Stimulated activated CD4-positive, alpha-beta T cell treated with anti-CD3 and anti-CD28 coated beads, Interleukin-15, amount 100 ng/mL, for 24 hours (primary cell): ENCODE data around the gene SLC16A12.
"Not testable (repeated sequence)": the region's sequence is repeated elsewhere in the genome, so short reads cannot be mapped to it uniquely, and the experiment has no call there.

Experiments
- DNase-seq: peaks from one replicate; pipeline ENCODE4 v3.0.0-alpha.2; 2020

The SLC16A12 gene

DNA sequence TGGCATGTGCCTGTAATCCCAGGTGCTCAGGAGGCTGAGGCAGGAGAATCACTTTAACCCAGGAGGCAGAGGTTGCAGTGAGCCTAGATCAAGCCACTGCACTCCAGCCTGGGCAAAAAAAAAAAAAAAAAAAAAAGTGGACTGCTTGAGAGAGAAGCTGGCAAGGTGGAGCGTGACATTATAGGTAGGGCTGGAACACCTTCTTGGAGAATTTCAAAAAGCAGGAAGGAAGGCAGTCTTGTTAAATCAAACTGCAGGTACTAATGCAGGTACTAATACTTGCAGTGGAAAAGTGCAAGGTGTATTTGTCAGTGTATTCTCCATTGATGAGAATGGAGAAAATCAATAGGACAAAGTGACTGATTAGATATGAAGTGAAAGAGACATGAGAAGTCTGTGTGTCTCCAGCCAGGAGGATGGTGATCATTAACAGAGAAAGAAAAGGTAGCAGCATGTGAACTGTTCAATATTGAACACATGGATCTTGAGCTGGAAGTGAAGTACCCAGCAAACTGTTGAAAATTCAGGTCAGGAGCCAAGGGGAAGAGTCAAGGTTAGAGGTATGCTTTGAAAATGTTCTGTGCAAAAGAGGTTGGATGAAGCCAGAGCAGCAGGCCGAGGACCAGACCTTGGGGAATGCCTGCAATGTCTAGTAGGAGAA lies 12.6 kb upstream of the SLC16A12 start:
- no peak for DNase-seq

GRCh38 chr10:89546651-89547050 lies 11.3 kb upstream of the SLC16A12 start:
- DNase-seq = not testable (repeated sequence)

- no peak for DNase-seq
These were observed 8.4 kb upstream of the SLC16A12 start for GRCh38 chr10:89543841-89544240.

- DNase-seq = no peak
These were observed 5.1 kb upstream of the SLC16A12 start for GRCh38 chr10:89540420-89540949.

DNA sequence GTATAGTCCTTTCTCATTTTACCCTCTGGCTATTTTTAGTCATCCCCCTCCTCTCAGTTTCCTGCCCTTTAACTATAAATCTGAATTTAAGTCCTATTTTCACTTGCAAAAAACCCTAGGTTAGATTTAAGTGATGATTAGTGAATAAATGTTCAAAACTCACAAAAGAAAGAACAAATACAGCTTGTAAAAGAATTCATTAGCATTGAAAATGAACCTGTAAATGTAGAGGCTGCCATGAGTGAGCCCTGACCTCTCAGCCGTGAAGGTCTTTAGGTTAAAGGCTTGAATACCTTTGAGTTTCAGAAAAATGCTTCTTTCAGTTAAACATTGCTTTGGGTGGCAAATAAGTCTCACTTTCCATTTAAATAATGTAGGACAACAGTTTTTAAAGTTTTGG lies 2.0 kb upstream of the SLC16A12 start:
- DNase-seq = no peak

DNA sequence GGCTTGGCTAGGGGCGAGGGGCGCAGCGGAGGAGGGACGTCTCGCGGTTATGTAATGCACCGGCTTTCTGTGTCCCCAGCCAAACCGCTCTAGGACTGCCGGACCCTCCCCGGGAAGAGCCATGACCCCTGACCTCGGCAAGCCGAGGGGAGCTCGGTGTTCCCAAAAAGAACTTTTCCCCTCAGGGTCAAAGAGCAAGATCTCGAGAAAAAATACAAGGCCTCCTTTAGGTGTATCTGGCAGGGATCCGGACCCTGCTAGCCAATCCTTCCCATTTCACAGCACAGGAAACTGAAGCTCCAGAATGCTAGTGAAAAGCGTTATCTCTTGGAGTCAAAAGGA lies 590 bp upstream of the SLC16A12 start:
- DNase-seq = no peak

DNA sequence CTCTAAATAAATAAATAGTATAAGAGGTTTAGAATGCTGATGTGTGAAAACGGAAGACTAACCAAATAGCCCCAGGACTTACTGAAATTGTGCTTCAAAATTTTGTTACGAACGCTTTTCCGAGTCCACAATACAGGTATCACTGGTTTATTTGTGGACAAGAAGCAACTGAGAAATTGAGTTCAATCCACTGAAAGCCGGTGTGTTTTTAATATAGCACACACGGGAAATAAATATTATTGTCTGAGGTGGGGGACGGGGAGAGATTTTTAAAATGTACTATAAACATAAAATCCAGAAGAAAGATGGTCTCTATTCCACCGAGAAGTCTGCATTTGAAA lies 598 bp downstream of the SLC16A12 start:
- DNase-seq = no peak

GRCh38 chr10:89532476-89532875 lies 2.9 kb downstream of the SLC16A12 start:
- no peak for DNase-seq

- no peak for DNase-seq
These were observed 4.0 kb downstream of the SLC16A12 start for GRCh38 chr10:89531359-89531758.

GRCh38 chr10:89529711-89530110 lies 5.7 kb downstream of the SLC16A12 start:
- DNase-seq = not testable (repeated sequence)

DNA sequence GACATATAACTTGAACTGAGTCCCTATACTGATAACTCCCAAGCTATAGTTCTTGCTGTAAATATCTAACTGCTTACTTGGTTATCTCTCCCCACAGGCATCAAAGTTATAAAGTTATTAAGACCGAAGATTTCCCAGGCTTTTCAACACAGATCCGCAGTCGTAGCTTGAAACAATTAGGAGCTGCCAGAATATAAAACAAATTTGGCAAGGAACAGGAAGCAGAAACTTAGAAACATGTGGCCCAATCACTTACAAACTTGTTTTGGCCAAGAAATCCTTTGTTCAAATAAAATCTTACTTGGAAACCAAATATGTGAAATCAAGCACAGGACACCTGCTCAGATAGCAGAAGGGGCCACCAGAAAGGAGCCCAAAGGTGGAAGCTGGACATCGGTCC lies 9.0 kb downstream of the SLC16A12 start:
- no peak for DNase-seq

DNA sequence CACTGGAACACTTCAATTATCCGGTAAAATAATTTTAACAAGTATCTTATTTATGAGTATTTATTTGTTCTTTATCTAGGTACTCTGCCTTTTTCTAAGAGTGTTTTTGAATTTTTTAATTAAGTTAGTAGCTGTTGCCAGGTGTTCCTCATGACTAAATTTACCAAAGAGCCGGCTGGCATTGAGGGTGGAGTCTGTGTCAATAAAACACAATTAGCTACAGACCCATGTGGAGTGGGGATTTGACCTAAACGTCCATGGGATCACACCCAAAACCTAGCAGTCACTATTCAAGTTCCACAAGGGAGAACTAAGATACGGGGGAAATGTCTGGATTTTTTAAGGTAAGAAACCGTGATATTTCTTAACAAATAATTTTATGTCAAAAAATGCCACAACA lies 9.8 kb downstream of the SLC16A12 start:
- no peak for DNase-seq

- no peak for DNase-seq
These were observed 11.1 kb downstream of the SLC16A12 start for GRCh38 chr10:89524279-89524678.

GRCh38 chr10:89523274-89523673 lies 12.1 kb downstream of the SLC16A12 start:
- no peak for DNase-seq

- DNase-seq = no peak
These were observed 12.9 kb downstream of the SLC16A12 start for GRCh38 chr10:89522463-89522862.

DNA sequence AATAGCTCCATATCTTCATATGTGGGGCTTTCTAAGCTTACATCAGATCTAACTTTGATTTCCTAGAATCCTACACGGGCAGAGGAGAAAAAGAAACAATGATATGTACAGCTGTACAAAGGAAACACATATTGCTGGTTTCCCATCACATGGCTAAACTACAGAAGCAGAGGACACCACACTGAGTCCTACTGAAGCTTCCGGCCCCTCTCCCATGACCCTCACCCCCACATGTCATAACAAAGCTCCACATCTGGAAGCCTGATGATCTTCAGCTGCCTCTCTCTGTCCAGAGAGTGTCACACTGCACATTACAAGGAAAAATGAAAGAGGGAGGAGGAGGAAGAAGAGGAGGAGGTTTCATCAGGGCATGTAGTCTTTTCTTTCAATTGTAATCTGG lies 14.0 kb downstream of the SLC16A12 start:
- no peak for DNase-seq

- no peak for DNase-seq
These were observed 14.7 kb downstream of the SLC16A12 start for GRCh38 chr10:89520706-89521105.

GRCh38 chr10:89518876-89519842 lies 16.2 kb downstream of the SLC16A12 start:
- DNase-seq = no peak

- DNase-seq = no peak
These were observed 17.3 kb downstream of the SLC16A12 start for GRCh38 chr10:89518108-89518507.

DNA sequence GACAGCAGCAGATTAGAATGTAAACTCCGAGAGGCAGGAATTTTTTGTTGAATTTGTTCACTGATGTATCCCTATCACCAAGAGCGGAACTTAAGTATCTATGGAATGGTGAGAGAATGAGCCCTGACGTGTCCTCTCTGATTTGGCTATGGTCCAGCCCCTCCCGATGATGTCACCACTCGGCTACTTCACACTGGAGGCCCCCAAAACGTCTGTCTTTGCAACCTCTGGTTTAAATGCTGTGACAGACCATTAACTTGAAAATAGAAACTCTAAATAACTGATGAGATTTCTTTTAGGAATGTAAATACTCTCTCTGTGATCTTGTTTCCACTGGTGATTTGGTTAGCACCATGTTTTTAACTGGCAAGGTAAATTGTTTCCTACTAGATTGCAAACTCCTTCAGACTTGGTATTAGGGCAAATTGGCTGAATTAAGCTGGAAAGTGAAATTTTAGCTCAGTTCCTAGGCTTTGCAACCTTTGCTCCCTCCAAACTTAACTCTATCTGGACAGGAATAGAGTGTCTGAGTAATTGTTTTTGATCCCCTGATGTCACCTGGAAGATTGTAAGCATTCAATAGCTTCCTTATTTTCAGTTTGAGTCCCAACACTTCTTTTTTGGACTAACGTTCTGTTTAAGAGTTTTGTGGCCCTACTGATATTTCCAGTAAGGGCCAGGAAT lies 19.1 kb downstream of the SLC16A12 start:
- DNase-seq = no peak

GRCh38 chr10:89515031-89515841 lies 20.2 kb downstream of the SLC16A12 start:
- no peak for DNase-seq

- no peak for DNase-seq
These were observed 22.2 kb downstream of the SLC16A12 start for GRCh38 chr10:89513206-89513605.
